C4-2B (cell line): ENCODE data around the gene RGCC.
"Not testable (repeated sequence)": the region's sequence is repeated elsewhere in the genome, so short reads cannot be mapped to it uniquely, and the experiment has no call there.

Experiments
- H3K27ac ChIP-seq: fragments of 450-650 bp; 2 replicates; pipeline ENCODE4 v1.5.1; 2017
- ZFX ChIP-seq: fragments of 450-650 bp; IDR thresholded peaks from 2 replicates; pipeline ENCODE4 v1.6.1; 2017
- TF ChIP-seq, protein P1 (sequence below): fragments of 450-650 bp; conservative IDR thresholded peaks from 2 replicates; pipeline ENCODE4 v1.5.1; 2017; ENCODE audit warnings: mild to moderate bottlenecking

The RGCC gene

DNA sequence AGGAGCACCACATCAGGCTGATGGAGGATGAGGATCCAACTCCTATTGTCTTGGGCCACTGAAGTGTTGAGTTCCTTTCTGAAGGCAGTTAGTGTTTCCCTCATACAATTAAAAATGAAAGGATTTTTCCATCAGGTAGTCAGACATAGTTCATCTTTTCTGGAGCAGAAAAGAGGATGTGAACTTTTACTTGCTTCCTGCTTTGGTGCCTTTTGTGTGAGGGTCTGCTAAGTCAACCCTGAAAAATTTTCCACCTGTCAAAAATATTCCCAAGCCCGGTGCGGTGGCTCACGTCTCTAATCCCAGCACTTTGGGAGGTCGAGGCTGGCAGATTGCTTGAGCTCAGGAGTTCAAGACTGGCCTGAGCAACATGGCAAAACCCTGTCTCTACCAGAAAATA, 43.9 kb downstream of the RGCC start:
- no peak overlapping the region for H3K27ac ChIP-seq
- TF ChIP-seq, protein P1, sequence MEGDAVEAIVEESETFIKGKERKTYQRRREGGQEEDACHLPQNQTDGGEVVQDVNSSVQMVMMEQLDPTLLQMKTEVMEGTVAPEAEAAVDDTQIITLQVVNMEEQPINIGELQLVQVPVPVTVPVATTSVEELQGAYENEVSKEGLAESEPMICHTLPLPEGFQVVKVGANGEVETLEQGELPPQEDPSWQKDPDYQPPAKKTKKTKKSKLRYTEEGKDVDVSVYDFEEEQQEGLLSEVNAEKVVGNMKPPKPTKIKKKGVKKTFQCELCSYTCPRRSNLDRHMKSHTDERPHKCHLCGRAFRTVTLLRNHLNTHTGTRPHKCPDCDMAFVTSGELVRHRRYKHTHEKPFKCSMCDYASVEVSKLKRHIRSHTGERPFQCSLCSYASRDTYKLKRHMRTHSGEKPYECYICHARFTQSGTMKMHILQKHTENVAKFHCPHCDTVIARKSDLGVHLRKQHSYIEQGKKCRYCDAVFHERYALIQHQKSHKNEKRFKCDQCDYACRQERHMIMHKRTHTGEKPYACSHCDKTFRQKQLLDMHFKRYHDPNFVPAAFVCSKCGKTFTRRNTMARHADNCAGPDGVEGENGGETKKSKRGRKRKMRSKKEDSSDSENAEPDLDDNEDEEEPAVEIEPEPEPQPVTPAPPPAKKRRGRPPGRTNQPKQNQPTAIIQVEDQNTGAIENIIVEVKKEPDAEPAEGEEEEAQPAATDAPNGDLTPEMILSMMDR: no peak
- no peak for TF ChIP-seq ZFX

DNA sequence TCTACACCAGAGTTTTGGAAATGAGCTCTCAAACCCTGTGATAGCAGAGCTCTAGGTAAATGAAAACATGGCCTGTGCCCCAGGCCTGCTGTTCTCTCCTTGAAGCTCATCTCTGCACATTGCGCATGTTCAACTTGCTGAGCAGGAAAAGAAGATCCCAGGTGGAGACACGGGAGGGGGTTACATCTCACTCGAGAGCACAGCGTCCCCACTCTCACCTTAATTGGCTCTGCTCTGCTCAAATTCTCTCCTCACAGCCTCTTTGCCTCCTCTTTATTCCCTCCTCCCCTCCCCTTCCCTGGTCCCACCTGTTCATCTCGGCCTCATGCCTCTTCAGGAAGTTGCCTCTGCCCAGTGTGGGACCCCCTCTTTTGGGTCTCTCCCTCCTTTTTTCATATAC, 44.7 kb downstream of the RGCC start:
- no peak overlapping the region for H3K27ac ChIP-seq
- TF ChIP-seq, protein P1: no peak
- TF ChIP-seq ZFX: no peak

DNA sequence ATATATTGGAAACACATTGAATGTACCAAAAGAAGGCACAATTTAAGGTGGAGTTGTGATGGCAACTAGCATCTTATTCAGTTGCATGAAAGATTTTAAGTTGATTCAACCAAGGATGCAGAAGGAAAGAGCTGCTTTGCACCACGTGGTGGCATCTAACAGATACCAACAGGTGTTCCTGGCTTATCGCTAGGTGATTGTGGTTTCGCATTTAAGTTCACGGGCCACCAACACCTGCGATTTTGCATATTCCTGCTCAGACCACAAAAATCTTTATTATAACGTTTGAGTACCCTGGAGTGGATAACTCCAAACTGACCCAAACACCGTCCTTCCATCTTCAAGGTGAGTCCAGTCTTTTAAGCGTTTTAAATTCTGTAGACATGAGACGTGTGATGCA, 45.3 kb downstream of the RGCC start:
- TF ChIP-seq ZFX: no peak
- TF ChIP-seq, protein P1: no peak
- no peak overlapping the region for H3K27ac ChIP-seq

DNA sequence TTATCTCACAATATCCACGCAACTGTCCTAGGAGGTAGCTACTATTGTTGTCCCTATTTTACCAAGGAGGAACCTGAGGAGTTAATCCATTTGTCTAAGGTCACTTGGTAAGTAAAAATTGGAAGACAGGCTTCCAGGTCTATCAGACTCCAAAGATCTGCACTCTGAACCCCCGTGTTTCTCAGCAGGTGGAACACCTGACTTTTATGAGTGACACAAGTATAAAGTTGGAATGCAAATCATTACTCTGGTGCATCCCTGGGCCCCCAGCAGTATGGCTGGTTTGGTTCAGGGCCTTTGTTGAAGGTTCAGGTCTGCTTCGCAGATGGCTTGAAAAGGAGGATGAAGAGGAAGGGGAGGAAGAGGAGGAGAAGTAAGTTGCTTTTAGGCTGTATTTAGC, 46.0 kb downstream of the RGCC start:
- no peak for TF ChIP-seq ZFX
- TF ChIP-seq, protein P1: no peak

DNA sequence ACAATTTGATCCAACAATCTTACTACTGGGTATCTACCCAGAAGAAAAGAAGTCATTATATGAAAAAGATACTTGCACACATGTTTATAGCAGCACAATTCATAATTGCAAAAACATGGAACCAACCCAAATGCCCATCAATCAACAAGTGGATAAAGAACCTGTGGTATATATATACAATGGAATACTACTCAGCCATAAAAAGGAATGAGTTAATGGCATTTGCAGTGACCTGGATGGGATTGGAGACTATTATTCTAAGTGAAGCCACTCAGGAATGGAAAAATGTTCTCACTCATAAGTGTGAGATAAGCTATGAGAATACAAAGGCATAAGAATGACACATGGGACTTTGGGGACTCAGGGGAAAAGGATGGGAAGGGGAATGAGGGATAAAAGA, 47.3 kb downstream of the RGCC start:
- not testable (repeated sequence) for H3K27ac ChIP-seq

More for the DNA sequence above, 46.0 kb downstream of the RGCC start:
- no peak overlapping the region for H3K27ac ChIP-seq

DNA sequence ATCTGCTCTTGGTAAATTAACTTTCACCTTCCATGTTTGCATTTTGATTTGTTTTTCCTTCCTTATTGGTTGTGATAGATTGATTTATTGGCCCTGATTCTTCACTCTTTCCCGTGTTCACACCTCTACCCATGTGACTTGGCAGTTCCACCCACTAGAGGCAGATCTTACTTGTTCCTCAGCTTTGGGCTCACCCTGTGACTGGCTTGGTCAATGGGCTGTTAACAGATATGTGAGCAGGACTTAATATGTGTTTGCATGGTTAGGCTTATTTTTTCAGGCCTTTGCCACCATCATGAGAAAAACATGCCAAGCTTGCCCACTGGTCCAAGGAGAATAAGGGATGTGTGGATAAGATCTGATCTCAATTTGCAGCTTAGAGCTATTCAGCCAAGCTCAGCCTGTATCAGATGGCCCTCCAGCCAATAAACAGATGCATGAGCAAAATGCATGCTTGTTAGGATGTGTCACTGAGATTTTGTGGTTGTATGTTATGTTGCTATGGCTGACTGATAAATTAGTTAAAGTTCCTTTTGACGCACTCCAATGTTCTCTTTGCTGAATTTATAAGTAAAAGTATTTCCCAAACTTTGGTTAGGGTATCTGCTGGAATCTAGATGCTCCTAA, 48.0 kb downstream of the RGCC start:
- TF ChIP-seq, protein P1: no peak
- TF ChIP-seq ZFX: no peak
- H3K27ac ChIP-seq: no peak overlapping the region

DNA sequence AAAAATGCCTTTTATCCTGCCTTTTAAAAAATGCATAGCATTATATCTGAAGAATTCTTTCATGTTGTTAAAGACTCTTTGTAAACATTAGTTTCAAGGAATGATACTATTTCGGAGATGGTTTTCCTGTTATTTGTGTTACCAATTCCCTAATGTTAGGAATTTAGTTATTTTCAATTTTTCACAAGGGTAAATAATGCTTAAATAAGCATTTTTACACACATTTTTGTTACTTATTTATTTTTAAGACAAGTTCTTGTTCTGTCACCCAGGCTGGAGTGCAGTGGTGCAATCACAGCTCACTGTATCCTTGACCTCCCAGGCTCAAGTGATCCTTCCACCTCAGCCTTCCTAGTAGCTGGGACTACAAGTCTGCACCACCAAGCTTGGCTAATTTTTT, 49.0 kb downstream of the RGCC start:
- no peak overlapping the region for H3K27ac ChIP-seq
- TF ChIP-seq, protein P1: no peak
- TF ChIP-seq ZFX: no peak

DNA sequence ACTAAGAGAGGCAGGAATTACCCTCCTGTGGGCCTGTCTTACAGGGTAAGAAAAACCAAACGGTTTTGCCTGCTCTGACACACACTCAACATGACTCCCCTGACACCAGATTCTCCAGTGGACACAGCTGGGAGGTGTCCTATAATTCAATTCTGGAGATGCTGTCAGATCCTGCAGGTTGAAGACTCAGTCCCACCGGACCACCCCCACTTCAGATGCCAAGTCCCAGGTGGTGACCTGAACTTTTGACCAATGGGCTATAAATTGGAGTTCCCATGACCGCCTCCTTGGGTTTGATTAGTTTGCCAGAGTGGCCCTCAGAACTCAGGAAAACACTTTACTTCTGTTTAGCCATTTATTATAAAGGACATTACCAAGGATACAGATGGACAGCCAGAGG, 52.6 kb downstream of the RGCC start:
- no peak overlapping the region for H3K27ac ChIP-seq
- no peak for TF ChIP-seq ZFX
- TF ChIP-seq, protein P1: no peak
